K562 (cell line): ENCODE measurements around the gene NPTXR. TPM values are rescaled to one million over a fixed set of nuclear protein-coding genes. Genes with fewer than 3 reads are reported as not detected.
A peak's percentile ranks its signal among the peaks of the same experiment; 100 is the strongest.

Experiments
- CBX5 ChIP-seq: IDR thresholded peaks from 2 replicates; pipeline ENCODE4 v1.6.1; 2014; ENCODE audit warnings: low read depth, borderline replicate concordance
- DNMT1 ChIP-seq: fragments of 450-650 bp; IDR thresholded peaks from 2 replicates; pipeline ENCODE4 v1.6.1; 2016; ENCODE audit warnings: antibody characterized with exemption, mild to moderate bottlenecking
- ETV5 ChIP-seq: sonication (generic); formaldehyde crosslinking; IDR thresholded peaks from 2 replicates; pipeline ENCODE4 v1.4.0; 2020; ENCODE audit warnings: low read depth, mild to moderate bottlenecking, missing genetic modification reagents
- GABPB1 ChIP-seq: sonication (generic); formaldehyde crosslinking; IDR thresholded peaks from 2 replicates; pipeline ENCODE4 v1.8.0; 2022; ENCODE audit warnings: mild to moderate bottlenecking, missing genetic modification reagents
- HIVEP1 ChIP-seq: fragments of 250-450 bp; sonication (Bioruptor Pico); IDR thresholded peaks from 2 replicates; pipeline ENCODE4 v1.4.0; 2020; ENCODE audit warnings: mild to moderate bottlenecking
- MTA1 ChIP-seq: fragments of 450-650 bp; IDR thresholded peaks from 2 replicates; pipeline ENCODE4 v1.6.1; 2017; ENCODE audit warnings: borderline replicate concordance
- MXI1 ChIP-seq: IDR thresholded peaks from 2 replicates; pipeline ENCODE4 v1.6.1; 2011; ENCODE audit warnings: low read depth, mild to moderate bottlenecking, improper control_type of control experiment, low read length
- NCOA4 ChIP-seq: fragments of 450-650 bp; IDR thresholded peaks from 2 replicates; pipeline ENCODE4 v1.6.1; 2018; ENCODE audit warnings: mild to moderate bottlenecking; ENCODE audit not compliant: partially characterized antibody
- POLR3A ChIP-seq: IDR thresholded peaks from 2 replicates; pipeline ENCODE4 v1.6.1; 2011; ENCODE audit warnings: borderline replicate concordance, mild to moderate bottlenecking, moderate library complexity; ENCODE audit not compliant: insufficient read length, insufficient read depth; ENCODE audit errors: extremely low read depth
- RBM14 ChIP-seq: fragments of 200-400 bp; formaldehyde crosslinking; IDR thresholded peaks from 2 replicates; pipeline ENCODE4 v1.6.1; 2018; ENCODE audit warnings: low read depth, mild to moderate bottlenecking, low read length, moderate library complexity, borderline replicate concordance; ENCODE audit not compliant: insufficient read depth
- SMARCA5 ChIP-seq: fragments of 450-650 bp; IDR thresholded peaks from 2 replicates; pipeline ENCODE4 v1.6.1; 2016
- SREBF2 ChIP-seq: sonication (generic); formaldehyde crosslinking; IDR thresholded peaks from 2 replicates; pipeline ENCODE4 v1.4.0; 2020; ENCODE audit warnings: mild to moderate bottlenecking, missing genetic modification reagents
- TAF9B ChIP-seq: fragments of 450-650 bp; IDR thresholded peaks from 2 replicates; pipeline ENCODE4 v1.6.1; 2018; ENCODE audit warnings: mild to moderate bottlenecking; ENCODE audit not compliant: partially characterized antibody
- TRIM24 ChIP-seq, 2 experiments: fragments of 450-650 bp; IDR thresholded peaks; 2 replicates each; pipeline ENCODE4 v1.6.1; 2016
- polyA plus RNA-seq, 8 experiments: library from polyadenylated mRNA; depleted of rRNA in 4 of 8; stranded (reverse) in 5 of 8; unstranded in 3 of 8; fragments of >200 nt; fragmentation: Nextera tagmentation in 2 of 8; fragmentation: Illumina TruSeq in 1 of 8; extraction: Ambion mirVana in 2 of 8; extraction: Trizol in 1 of 8; gene quantifications; 2 replicates each; pipeline versions ENCODE4 v1.2.1 to v1.2.3, GENCODE V29; 2011 to 2014; ENCODE audit warnings: inconsistent platforms in 1 of 8, missing spikeins in 1 of 8
- total RNA-seq, 7 experiments: library from RNA; depleted of rRNA in 6 of 7; stranded (reverse); fragments of >200 nt in 6 of 7; fragmentation: Illumina TruSeq in 2 of 7; extraction: Trizol in 2 of 7; gene quantifications; 2 replicates each; pipeline versions ENCODE4 v1.2.1 to v1.2.3, GENCODE V29; 2011 to 2021; ENCODE audit warnings: low replicate concordance in 1 of 7
- TF ChIP-seq, protein P1 (sequence below): fragments of 450-650 bp; IDR thresholded peaks from 2 replicates; pipeline ENCODE4 v1.6.1; 2016; ENCODE audit warnings: mild to moderate bottlenecking, moderate library complexity
- TF ChIP-seq, protein P2 (sequence below): sonication (generic); formaldehyde crosslinking; IDR thresholded peaks from 2 replicates; pipeline ENCODE4 v1.4.0; 2020; ENCODE audit warnings: mild to moderate bottlenecking, missing genetic modification reagents

The NPTXR gene
- total and polyA plus RNA-seq, 9 of the 15 experiments (the other 6 are each of a cell fraction or from before 2014, with no cell fraction given), result 0.01 to 3.1 (median 1.1) TPM

- TF ChIP-seq, protein P1, sequence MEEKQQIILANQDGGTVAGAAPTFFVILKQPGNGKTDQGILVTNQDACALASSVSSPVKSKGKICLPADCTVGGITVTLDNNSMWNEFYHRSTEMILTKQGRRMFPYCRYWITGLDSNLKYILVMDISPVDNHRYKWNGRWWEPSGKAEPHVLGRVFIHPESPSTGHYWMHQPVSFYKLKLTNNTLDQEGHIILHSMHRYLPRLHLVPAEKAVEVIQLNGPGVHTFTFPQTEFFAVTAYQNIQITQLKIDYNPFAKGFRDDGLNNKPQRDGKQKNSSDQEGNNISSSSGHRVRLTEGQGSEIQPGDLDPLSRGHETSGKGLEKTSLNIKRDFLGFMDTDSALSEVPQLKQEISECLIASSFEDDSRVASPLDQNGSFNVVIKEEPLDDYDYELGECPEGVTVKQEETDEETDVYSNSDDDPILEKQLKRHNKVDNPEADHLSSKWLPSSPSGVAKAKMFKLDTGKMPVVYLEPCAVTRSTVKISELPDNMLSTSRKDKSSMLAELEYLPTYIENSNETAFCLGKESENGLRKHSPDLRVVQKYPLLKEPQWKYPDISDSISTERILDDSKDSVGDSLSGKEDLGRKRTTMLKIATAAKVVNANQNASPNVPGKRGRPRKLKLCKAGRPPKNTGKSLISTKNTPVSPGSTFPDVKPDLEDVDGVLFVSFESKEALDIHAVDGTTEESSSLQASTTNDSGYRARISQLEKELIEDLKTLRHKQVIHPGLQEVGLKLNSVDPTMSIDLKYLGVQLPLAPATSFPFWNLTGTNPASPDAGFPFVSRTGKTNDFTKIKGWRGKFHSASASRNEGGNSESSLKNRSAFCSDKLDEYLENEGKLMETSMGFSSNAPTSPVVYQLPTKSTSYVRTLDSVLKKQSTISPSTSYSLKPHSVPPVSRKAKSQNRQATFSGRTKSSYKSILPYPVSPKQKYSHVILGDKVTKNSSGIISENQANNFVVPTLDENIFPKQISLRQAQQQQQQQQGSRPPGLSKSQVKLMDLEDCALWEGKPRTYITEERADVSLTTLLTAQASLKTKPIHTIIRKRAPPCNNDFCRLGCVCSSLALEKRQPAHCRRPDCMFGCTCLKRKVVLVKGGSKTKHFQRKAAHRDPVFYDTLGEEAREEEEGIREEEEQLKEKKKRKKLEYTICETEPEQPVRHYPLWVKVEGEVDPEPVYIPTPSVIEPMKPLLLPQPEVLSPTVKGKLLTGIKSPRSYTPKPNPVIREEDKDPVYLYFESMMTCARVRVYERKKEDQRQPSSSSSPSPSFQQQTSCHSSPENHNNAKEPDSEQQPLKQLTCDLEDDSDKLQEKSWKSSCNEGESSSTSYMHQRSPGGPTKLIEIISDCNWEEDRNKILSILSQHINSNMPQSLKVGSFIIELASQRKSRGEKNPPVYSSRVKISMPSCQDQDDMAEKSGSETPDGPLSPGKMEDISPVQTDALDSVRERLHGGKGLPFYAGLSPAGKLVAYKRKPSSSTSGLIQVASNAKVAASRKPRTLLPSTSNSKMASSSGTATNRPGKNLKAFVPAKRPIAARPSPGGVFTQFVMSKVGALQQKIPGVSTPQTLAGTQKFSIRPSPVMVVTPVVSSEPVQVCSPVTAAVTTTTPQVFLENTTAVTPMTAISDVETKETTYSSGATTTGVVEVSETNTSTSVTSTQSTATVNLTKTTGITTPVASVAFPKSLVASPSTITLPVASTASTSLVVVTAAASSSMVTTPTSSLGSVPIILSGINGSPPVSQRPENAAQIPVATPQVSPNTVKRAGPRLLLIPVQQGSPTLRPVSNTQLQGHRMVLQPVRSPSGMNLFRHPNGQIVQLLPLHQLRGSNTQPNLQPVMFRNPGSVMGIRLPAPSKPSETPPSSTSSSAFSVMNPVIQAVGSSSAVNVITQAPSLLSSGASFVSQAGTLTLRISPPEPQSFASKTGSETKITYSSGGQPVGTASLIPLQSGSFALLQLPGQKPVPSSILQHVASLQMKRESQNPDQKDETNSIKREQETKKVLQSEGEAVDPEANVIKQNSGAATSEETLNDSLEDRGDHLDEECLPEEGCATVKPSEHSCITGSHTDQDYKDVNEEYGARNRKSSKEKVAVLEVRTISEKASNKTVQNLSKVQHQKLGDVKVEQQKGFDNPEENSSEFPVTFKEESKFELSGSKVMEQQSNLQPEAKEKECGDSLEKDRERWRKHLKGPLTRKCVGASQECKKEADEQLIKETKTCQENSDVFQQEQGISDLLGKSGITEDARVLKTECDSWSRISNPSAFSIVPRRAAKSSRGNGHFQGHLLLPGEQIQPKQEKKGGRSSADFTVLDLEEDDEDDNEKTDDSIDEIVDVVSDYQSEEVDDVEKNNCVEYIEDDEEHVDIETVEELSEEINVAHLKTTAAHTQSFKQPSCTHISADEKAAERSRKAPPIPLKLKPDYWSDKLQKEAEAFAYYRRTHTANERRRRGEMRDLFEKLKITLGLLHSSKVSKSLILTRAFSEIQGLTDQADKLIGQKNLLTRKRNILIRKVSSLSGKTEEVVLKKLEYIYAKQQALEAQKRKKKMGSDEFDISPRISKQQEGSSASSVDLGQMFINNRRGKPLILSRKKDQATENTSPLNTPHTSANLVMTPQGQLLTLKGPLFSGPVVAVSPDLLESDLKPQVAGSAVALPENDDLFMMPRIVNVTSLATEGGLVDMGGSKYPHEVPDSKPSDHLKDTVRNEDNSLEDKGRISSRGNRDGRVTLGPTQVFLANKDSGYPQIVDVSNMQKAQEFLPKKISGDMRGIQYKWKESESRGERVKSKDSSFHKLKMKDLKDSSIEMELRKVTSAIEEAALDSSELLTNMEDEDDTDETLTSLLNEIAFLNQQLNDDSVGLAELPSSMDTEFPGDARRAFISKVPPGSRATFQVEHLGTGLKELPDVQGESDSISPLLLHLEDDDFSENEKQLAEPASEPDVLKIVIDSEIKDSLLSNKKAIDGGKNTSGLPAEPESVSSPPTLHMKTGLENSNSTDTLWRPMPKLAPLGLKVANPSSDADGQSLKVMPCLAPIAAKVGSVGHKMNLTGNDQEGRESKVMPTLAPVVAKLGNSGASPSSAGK, result peak; percentile 57; the same call in 1 of the 2 replicates
- no peak for TF ChIP-seq POLR3A
- TF ChIP-seq GABPB1, result peak; percentile 76
- no peak for TF ChIP-seq MXI1
- TF ChIP-seq, protein P2, sequence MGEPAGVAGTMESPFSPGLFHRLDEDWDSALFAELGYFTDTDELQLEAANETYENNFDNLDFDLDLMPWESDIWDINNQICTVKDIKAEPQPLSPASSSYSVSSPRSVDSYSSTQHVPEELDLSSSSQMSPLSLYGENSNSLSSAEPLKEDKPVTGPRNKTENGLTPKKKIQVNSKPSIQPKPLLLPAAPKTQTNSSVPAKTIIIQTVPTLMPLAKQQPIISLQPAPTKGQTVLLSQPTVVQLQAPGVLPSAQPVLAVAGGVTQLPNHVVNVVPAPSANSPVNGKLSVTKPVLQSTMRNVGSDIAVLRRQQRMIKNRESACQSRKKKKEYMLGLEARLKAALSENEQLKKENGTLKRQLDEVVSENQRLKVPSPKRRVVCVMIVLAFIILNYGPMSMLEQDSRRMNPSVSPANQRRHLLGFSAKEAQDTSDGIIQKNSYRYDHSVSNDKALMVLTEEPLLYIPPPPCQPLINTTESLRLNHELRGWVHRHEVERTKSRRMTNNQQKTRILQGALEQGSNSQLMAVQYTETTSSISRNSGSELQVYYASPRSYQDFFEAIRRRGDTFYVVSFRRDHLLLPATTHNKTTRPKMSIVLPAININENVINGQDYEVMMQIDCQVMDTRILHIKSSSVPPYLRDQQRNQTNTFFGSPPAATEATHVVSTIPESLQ (CRISPR knock-in tag), result no peak
- TF ChIP-seq TAF9B, result no peak
- TF ChIP-seq ETV5, result no peak
- no peak for TF ChIP-seq SREBF2 (CRISPR knock-in tag)
- no peak for TF ChIP-seq SMARCA5
- TF ChIP-seq CBX5, result no peak
- no peak for TF ChIP-seq MTA1
- TF ChIP-seq NCOA4, result no peak
- no peak for TF ChIP-seq DNMT1
- no peak for TF ChIP-seq RBM14
- TF ChIP-seq HIVEP1 (CRISPR knock-in tag), result no peak
- no peak for TF ChIP-seq TRIM24 (IDR thresholded peaks at IDR 0.05)
These were observed 49.9 kb downstream of the NPTXR start, which contains the start of gene DNAL4 (continued) for GRCh38 chr22:38793721-38794466.
